RWPE1 (cell line): ENCODE measurements around the gene SMIM23.

Source experiments
- CTCF ChIA-PET: fragments of 350-600 bp; sonication (Branson Sonifier 250); formaldehyde crosslinking; extraction: SDS; loops from one replicate; lab custom pipeline; 2021; lab: Yijun Ruan, JAX
- POLR2A ChIA-PET: fragments of 400-600 bp; formaldehyde crosslinking; extraction: SDS; loops from one replicate; lab custom pipeline; 2020; ENCODE audit warnings: antibody characterized with exemption; ENCODE audit not compliant: low non-redundant PET; lab: Yijun Ruan, JAX
- DNase-seq: peaks from one replicate; pipeline ENCODE4 v3.0.0; 2012; ENCODE audit warnings: low spot score
- H3K27ac ChIP-seq: fragments of 450-650 bp; 2 replicates; pipeline ENCODE4 v1.5.1; 2017
- TF ChIP-seq, protein P1 (sequence below): fragments of 450-650 bp; conservative IDR thresholded peaks from 2 replicates; pipeline ENCODE4 v1.5.1; 2017; ENCODE audit warnings: low read depth, mild to moderate bottlenecking

Gene SMIM23

DNA sequence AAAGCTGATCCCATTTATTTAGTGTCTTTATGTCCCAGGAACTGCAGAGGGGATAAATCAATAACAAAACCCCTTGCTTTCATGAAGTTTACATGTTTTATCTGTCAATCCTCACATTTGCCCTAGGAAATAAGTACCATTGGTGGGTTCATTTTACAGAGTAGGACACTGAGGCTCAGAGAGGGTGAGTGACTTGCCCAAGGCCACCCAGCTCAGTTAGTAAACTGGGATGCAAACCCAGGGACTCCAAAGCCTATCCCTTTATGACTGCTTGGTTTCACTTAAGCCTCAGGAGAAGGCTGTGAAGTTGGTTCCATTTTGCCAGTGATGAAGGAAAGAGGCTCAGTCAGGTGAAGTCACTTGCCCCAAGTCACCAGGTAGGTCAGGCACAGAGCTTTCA lies 51.9 kb downstream of the SMIM23 start:
- no peak for DNase-seq
- CTCF ChIA-PET = interaction anchor here (0.6 to 1.3 kb wide), 4 partner anchors 14 to 935 kb away, joined by 3 to 4 read pairs (median 3); no protein-coding TSS in a partner anchor
- POLR2A ChIA-PET = no interaction called here
- H3K27ac ChIP-seq = no peak overlapping the region
- TF ChIP-seq, protein P1, sequence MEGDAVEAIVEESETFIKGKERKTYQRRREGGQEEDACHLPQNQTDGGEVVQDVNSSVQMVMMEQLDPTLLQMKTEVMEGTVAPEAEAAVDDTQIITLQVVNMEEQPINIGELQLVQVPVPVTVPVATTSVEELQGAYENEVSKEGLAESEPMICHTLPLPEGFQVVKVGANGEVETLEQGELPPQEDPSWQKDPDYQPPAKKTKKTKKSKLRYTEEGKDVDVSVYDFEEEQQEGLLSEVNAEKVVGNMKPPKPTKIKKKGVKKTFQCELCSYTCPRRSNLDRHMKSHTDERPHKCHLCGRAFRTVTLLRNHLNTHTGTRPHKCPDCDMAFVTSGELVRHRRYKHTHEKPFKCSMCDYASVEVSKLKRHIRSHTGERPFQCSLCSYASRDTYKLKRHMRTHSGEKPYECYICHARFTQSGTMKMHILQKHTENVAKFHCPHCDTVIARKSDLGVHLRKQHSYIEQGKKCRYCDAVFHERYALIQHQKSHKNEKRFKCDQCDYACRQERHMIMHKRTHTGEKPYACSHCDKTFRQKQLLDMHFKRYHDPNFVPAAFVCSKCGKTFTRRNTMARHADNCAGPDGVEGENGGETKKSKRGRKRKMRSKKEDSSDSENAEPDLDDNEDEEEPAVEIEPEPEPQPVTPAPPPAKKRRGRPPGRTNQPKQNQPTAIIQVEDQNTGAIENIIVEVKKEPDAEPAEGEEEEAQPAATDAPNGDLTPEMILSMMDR = no peak

DNA sequence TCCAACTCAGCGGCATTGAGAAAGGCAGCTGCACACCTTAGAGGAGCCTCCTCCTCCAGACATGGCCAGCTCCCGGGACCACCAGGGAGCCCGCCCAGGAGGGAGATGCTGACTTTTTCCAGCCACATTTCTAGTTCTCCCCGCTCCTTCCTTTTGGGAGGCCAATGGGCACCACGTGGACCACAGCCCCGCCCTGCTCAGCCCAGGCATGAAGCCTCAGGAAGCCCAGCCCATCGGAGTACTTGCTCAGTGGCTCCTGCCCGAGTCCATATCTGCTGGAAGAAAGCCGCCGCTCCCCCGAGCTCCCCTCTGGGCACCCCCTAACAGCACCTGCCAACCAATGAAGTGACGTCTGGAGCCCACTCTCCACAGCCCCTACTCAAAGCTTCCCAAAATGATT lies 52.4 kb downstream of the SMIM23 start:
- DNase-seq = no peak
- ChIA-PET CTCF (interaction anchor here (0.6 to 1.3 kb wide), 5 partner anchors 15 to 1272 kb away, joined by 3 to 5 read pairs (median 3); no protein-coding TSS in a partner anchor), POLR2A (no interaction called here)
- TF ChIP-seq, protein P1 = no peak
- no peak overlapping the region for H3K27ac ChIP-seq

GRCh38 chr5:171839112-171839511 lies 53.5 kb downstream of the SMIM23 start:
- ChIA-PET POLR2A (no interaction called here), CTCF (interaction anchor here (0.8 kb wide), 1 partner anchor 227 kb away, joined by 4 read pairs; no protein-coding TSS in a partner anchor)
- TF ChIP-seq, protein P1 = no peak
- no peak for DNase-seq
- no peak overlapping the region for H3K27ac ChIP-seq

DNA sequence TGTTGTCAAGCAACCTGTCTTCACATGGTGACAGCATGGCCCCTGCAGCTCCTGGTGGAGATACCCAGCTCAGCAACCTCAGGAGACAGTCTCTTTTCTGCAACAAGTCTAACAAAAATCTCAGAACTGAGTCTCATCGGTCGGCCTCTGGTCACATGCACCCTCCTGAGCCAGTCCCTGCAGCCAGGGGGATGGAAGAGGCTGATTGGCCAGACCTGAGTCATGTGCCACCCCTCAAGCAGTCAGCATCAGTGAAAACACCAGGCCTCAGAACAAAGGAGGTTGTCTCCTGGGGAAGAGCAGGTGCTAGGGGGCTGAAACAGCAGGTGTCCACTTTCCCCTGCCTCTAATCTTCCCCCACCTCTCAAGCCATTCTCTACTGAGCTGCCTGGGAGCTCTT lies 54.4 kb downstream of the SMIM23 start:
- ChIA-PET POLR2A (no interaction called here), CTCF (interaction anchor here (0.6 to 1.2 kb wide), 4 partner anchors 31 to 421 kb away, joined by 3 to 5 read pairs (median 4); partner anchors contain the start of gene FGF18)
- TF ChIP-seq, protein P1 = no peak
- DNase-seq = no peak
- no peak overlapping the region for H3K27ac ChIP-seq
